Thyroid gland (tissue), 4 donors: ENCODE results near the gene PRX. TPM values are rescaled to one million over a fixed set of nuclear protein-coding genes. Genes with fewer than 3 reads are reported as not detected.

Source experiments
- DNase-seq, 2 donors: peaks; one replicate each; pipeline ENCODE4 v3.0.0-alpha.2; 2019
- H3K27ac ChIP-seq, 3 donors: fragments of 200-600 bp; sonication (generic); 1 replicate in 2 of 3; 2 replicates in 1 of 3; pipeline ENCODE4 v1.5.1; 2016 to 2019; ENCODE audit warnings: mild to moderate bottlenecking in 1 of 3, moderate library complexity in 1 of 3
- H3K27me3 ChIP-seq: fragments of 200-600 bp; sonication (generic); one replicate; pipeline ENCODE4 v1.5.1; 2019
- H3K36me3 ChIP-seq, 2 donors: fragments of 200-600 bp; sonication (generic); one replicate each; pipeline ENCODE4 v1.5.1; 2016 to 2019
- H3K4me1 ChIP-seq, 2 donors: fragments of 200-600 bp; sonication (generic); one replicate each; pipeline ENCODE4 v1.5.1; 2017 to 2019
- H3K4me3 ChIP-seq, 3 donors: fragments of 200-600 bp; sonication (generic); replicated peaks in 1 of 3; 1 replicate in 2 of 3; 2 replicates in 1 of 3; pipeline ENCODE4 v1.5.1; 2016; ENCODE audit warnings: mild to moderate bottlenecking in 1 of 3
- H3K9me3 ChIP-seq: fragments of 200-600 bp; sonication (generic); one replicate; pipeline ENCODE4 v1.5.1; 2017
- CTCF ChIP-seq, 6 experiments: fragments of 200-600 bp in 3 of 6; fragments of 450-650 bp in 3 of 6; sonication (generic) in 3 of 6; IDR thresholded peaks; one replicate each; pipeline ENCODE4 v1.5.1; 2016 to 2019; ENCODE audit warnings: antibody characterized with exemption in 6 of 6, mild to moderate bottlenecking in 2 of 6, inconsistent platforms in 1 of 6, moderate library complexity in 1 of 6
- POLR2A ChIP-seq, 2 donors: fragments of 450-650 bp; IDR thresholded peaks; one replicate each; pipeline ENCODE4 v1.6.1; 2017; ENCODE audit warnings: antibody characterized with exemption in 2 of 2, mild to moderate bottlenecking in 2 of 2, moderate library complexity in 1 of 2
- WGBS, 2 donors: methylation state at CpG; one replicate each; pipeline ENCODE4 v1.1.5; 2017; 5-methylcytosine and 5-hydroxymethylcytosine counted together
- intact Hi-C: fragments of 100-400 bp; cut with DNase I; formaldehyde crosslinking; loops from one replicate; pipeline ENCODE4 v1.15.1; 2023
- total RNA-seq, 4 donors: library from RNA; depleted of rRNA; stranded (reverse); fragments of >200 nt; gene quantifications; one replicate each; pipeline ENCODE4 v1.2.3, GENCODE V29; 2016

PRX gene
- total RNA-seq, 4 donors from 2014 or later: 7.3 to 27.5 (median 10.3) TPM

GRCh38 chr19:40389404-40390083 is 23.6 kb downstream of the PRX start:
- H3K9me3 ChIP-seq: no peaks in the 10 kb centered on the region
- TF ChIP-seq POLR2A (IDR thresholded peaks at IDR 0.05) (no peak), CTCF (IDR thresholded peaks at IDR 0.05) (no peak)
- intact Hi-C loops: no loop called here
- H3K4me1 ChIP-seq: peaks cover 5 to 6% of the 10 kb centered on the region in 2 donors
- DNase-seq: no peak
- WGBS, 2 donors: 92 to 94% methylated on average over 26 to 33 of the region's 33 CpGs
- H3K4me3 ChIP-seq: no peak overlapping the region
- no peaks in the 10 kb centered on the region for H3K36me3 ChIP-seq
- no peaks in the 10 kb centered on the region for H3K27me3 ChIP-seq
- no peak overlapping the region for H3K27ac ChIP-seq

- Histone ChIP-seq H3K9me3 (no peaks in the 10 kb centered on the region), H3K4me1 (peaks cover 5 to 6% of the 10 kb centered on the region in 2 donors), H3K4me3 (no peak overlapping the region), H3K27me3 (no peaks in the 10 kb centered on the region), H3K36me3 (no peaks in the 10 kb centered on the region), H3K27ac (no peak overlapping the region)
- TF ChIP-seq CTCF (IDR thresholded peaks at IDR 0.05) (no peak), POLR2A (IDR thresholded peaks at IDR 0.05) (no peak)
- 75 to 81% methylated on average over 3 of the region's 3 CpGs for WGBS, 2 donors
- DNase-seq: no peak
- intact Hi-C loops: no loop called here
Observed at GRCh38 chr19:40388481-40388880, 24.7 kb downstream of the PRX start.

- TF ChIP-seq CTCF (IDR thresholded peaks at IDR 0.05) (no peak), POLR2A (IDR thresholded peaks at IDR 0.05) (no peak)
- intact Hi-C loops: no loop called here
- H3K27me3 ChIP-seq: no peaks in the 10 kb centered on the region
- H3K9me3 ChIP-seq: no peaks in the 10 kb centered on the region
- 94 to 96% methylated on average over 10 of the region's 10 CpGs for WGBS, 2 donors
- no peak for DNase-seq
- H3K4me1 ChIP-seq: no peaks in the 10 kb centered on the region
- H3K4me3 ChIP-seq: no peak overlapping the region
- no peak overlapping the region for H3K27ac ChIP-seq
- no peaks in the 10 kb centered on the region for H3K36me3 ChIP-seq
Observed at GRCh38 chr19:40387155-40387554, 26.0 kb downstream of the PRX start.

- Histone ChIP-seq H3K36me3 (peaks cover 0 to 4% of the 10 kb centered on the region in 2 donors), H3K4me1 (no peaks in the 10 kb centered on the region), H3K9me3 (no peaks in the 10 kb centered on the region), H3K4me3 (no peak overlapping the region), H3K27ac (no peak overlapping the region), H3K27me3 (no peaks in the 10 kb centered on the region)
- no peak for TF ChIP-seq CTCF (IDR thresholded peaks at IDR 0.05)
- no peak for TF ChIP-seq POLR2A (IDR thresholded peaks at IDR 0.05)
- no peak for DNase-seq
- 58 to 87% methylated on average over 15 to 22 of the region's 28 CpGs for WGBS, 2 donors
- intact Hi-C loops: no loop called here
Observed at GRCh38 chr19:40383668-40384248, 29.4 kb downstream of the PRX start.

- H3K9me3 ChIP-seq: no peaks in the 10 kb centered on the region
- H3K27me3 ChIP-seq: no peaks in the 10 kb centered on the region
- WGBS, 2 donors: 72 to 100% methylated on average over 1 to 3 of the region's 3 CpGs
- intact Hi-C loops: no loop called here
- DNase-seq: no peak
- no peak overlapping the region for H3K27ac ChIP-seq
- no peaks in the 10 kb centered on the region for H3K4me1 ChIP-seq
- H3K4me3 ChIP-seq: no peak overlapping the region
- H3K36me3 ChIP-seq: peaks cover 3 to 19% of the 10 kb centered on the region in 2 donors
- TF ChIP-seq POLR2A (IDR thresholded peaks at IDR 0.05) (no peak), CTCF (IDR thresholded peaks at IDR 0.05) (no peak)
Observed at GRCh38 chr19:40381321-40381720, 31.9 kb downstream of the PRX start.
